Effector CD8-positive, alpha-beta T cell (primary cell): ENCODE measurements around the gene DGLUCY.
"Not testable (repeated sequence)": the region's sequence is repeated elsewhere in the genome, so short reads cannot be mapped to it uniquely, and the experiment has no call there.

Experiments
- DNase-seq: peaks from one replicate; lab custom pipeline; 2025; lab: John Stamatoyannopoulos, UW

The DGLUCY gene

GRCh38 chr14:91138511-91139359, 24.9 kb downstream of the DGLUCY start:
- peak; percentile 5 for DNase-seq

- no peak for DNase-seq
Measured at GRCh38 chr14:91139776-91140175, 25.9 kb downstream of the DGLUCY start.

- no peak for DNase-seq
Measured at GRCh38 chr14:91140672-91141071, 26.8 kb downstream of the DGLUCY start.

- no peak for DNase-seq
Measured at GRCh38 chr14:91142214-91142668, 28.4 kb downstream of the DGLUCY start.

GRCh38 chr14:91143862-91144261, 30.0 kb downstream of the DGLUCY start:
- no peak for DNase-seq

- DNase-seq: no peak
Measured at GRCh38 chr14:91144425-91145145, 30.7 kb downstream of the DGLUCY start.

GRCh38 chr14:91145391-91146160, 31.7 kb downstream of the DGLUCY start:
- no peak for DNase-seq

- no peak for DNase-seq
Measured at GRCh38 chr14:91146661-91147060, 32.8 kb downstream of the DGLUCY start.

- no peak for DNase-seq
Measured at GRCh38 chr14:91149462-91149861, 35.6 kb downstream of the DGLUCY start.

- DNase-seq: no peak
Measured at GRCh38 chr14:91152499-91152898, 38.6 kb downstream of the DGLUCY start.

GRCh38 chr14:91153360-91153759, 39.5 kb downstream of the DGLUCY start:
- no peak for DNase-seq

- DNase-seq: no peak
Measured at GRCh38 chr14:91154851-91155625, 41.2 kb downstream of the DGLUCY start.

GRCh38 chr14:91155626-91156089, 41.8 kb downstream of the DGLUCY start:
- DNase-seq: no peak

- DNase-seq: not testable (repeated sequence)
Measured at GRCh38 chr14:91156142-91156666, 42.3 kb downstream of the DGLUCY start.

- DNase-seq: not testable (repeated sequence)
Measured at GRCh38 chr14:91156877-91157276, 43.0 kb downstream of the DGLUCY start.

- no peak for DNase-seq
Measured at GRCh38 chr14:91158091-91158790, 44.4 kb downstream of the DGLUCY start.

GRCh38 chr14:91159182-91159581, 45.3 kb downstream of the DGLUCY start:
- no peak for DNase-seq

- DNase-seq: no peak
Measured at GRCh38 chr14:91159906-91160305, 46.0 kb downstream of the DGLUCY start.

- no peak for DNase-seq
Measured at GRCh38 chr14:91163316-91163715, 49.4 kb downstream of the DGLUCY start.

- no peak for DNase-seq
Measured at GRCh38 chr14:91164676-91165075, 50.8 kb downstream of the DGLUCY start.
